Spleen (tissue), 7 donors: ENCODE measurements around the gene CDKN3.

Experiments used
- CTCF ChIP-seq, 11 experiments: fragments of 200-600 bp in 7 of 11; fragments of 450-650 bp in 4 of 11; sonication (generic) in 4 of 11; IDR thresholded peaks in 8 of 11; conservative IDR thresholded peaks in 3 of 11; 1 replicate in 7 of 11; 2 replicates in 4 of 11; pipeline versions ENCODE4 v1.4.0 to v1.8.0; 2016 to 2021; ENCODE audit warnings: antibody characterized with exemption in 11 of 11, inconsistent platforms in 4 of 11, mild to moderate bottlenecking in 1 of 11
- POLR2A ChIP-seq, 3 donors: fragments of 450-650 bp; IDR thresholded peaks; one replicate each; pipeline ENCODE4 v1.5.1; 2017; ENCODE audit warnings: antibody characterized with exemption in 3 of 3, mild to moderate bottlenecking in 1 of 3
- POLR2AphosphoS5 ChIP-seq, 3 donors: sonication (generic); formaldehyde crosslinking; IDR thresholded peaks; one replicate each; pipeline ENCODE4 v1.5.1; 2017; ENCODE audit warnings: antibody characterized with exemption in 3 of 3
- donor health status: DM: no; HTN: no; CAD: no; lungs with moderate emphysema.
- donor health status: DM: no; HTN: no; CAD: no.
- donor health status: DM: no; HTN: no; CAD: no.

- no peak for TF ChIP-seq POLR2AphosphoS5 (IDR thresholded peaks at IDR 0.05)
- no peak for TF ChIP-seq CTCF (IDR thresholded peaks at IDR 0.05 in 8 of 11, conservative IDR thresholded peaks at IDR 0.05 in 3 of 11)
- TF ChIP-seq POLR2A (IDR thresholded peaks at IDR 0.05): no peak
Measured at GRCh38 chr14:54353266-54353665, 43.5 kb upstream of the CDKN3 start.
